HG02642 (cell line): Measurements from ENCODE around the gene SIGLEC6.

Experiments used
- ATAC-seq: cut with Tn5 transposase; IDR thresholded peaks from one replicate; pipeline ENCODE4 v1.9.1; 2021; ENCODE audit warnings: mild to moderate bottlenecking; ENCODE audit not compliant: unreplicated experiment, poor library complexity

The SIGLEC6 gene

GRCh38 chr19:51531349-51532315 is at the start of gene SIGLEC6:
Gene SIGLEC6, minus strand, starts transcription at chr19:51531670. Its CDS starts 22 bp downstream, at chr19:51531648.
- ATAC-seq, result peak; percentile 72

- no peak for ATAC-seq
These were observed 45.4 kb upstream of the SIGLEC6 start for GRCh38 chr19:51576850-51577249.

GRCh38 chr19:51573331-51573730 is 41.9 kb upstream of the SIGLEC6 start:
- ATAC-seq, result no peak

- no peak for ATAC-seq
These were observed 41.4 kb upstream of the SIGLEC6 start for GRCh38 chr19:51572908-51573307.

GRCh38 chr19:51572410-51572809 is 40.9 kb upstream of the SIGLEC6 start:
- no peak for ATAC-seq

GRCh38 chr19:51571599-51571998 is 40.1 kb upstream of the SIGLEC6 start:
- no peak for ATAC-seq

GRCh38 chr19:51570962-51571575 is 39.6 kb upstream of the SIGLEC6 start, which contains the start of gene ZNF175:
Gene ZNF175, plus strand, starts transcription at chr19:51571283. Its CDS starts 2,047 bp downstream, at chr19:51573330.
- ATAC-seq, result peak; percentile 85

- ATAC-seq, result no peak
These were observed 37.0 kb upstream of the SIGLEC6 start for GRCh38 chr19:51568456-51568855.

GRCh38 chr19:51567583-51567982 is 36.1 kb upstream of the SIGLEC6 start:
- no peak for ATAC-seq

GRCh38 chr19:51566489-51567100 is 35.1 kb upstream of the SIGLEC6 start:
- no peak for ATAC-seq

GRCh38 chr19:51565583-51565982 is 34.1 kb upstream of the SIGLEC6 start:
- no peak for ATAC-seq

- no peak for ATAC-seq
These were observed 33.3 kb upstream of the SIGLEC6 start for GRCh38 chr19:51564791-51565190.

GRCh38 chr19:51560339-51560738 is 28.9 kb upstream of the SIGLEC6 start:
- no peak for ATAC-seq

GRCh38 chr19:51559240-51559639 is 27.8 kb upstream of the SIGLEC6 start:
- ATAC-seq, result no peak

GRCh38 chr19:51552996-51553725 is 21.7 kb upstream of the SIGLEC6 start:
- no peak for ATAC-seq

- no peak for ATAC-seq
These were observed 21.1 kb upstream of the SIGLEC6 start for GRCh38 chr19:51552608-51552995.

GRCh38 chr19:51551673-51552432 is 20.4 kb upstream of the SIGLEC6 start:
- no peak for ATAC-seq

- no peak for ATAC-seq
These were observed 19.6 kb upstream of the SIGLEC6 start for GRCh38 chr19:51550848-51551672.
